Measurements from ENCODE around the gene IFNA14. TPM values are rescaled to one million over a fixed set of nuclear protein-coding genes. Genes with fewer than 3 reads are reported as not detected.

Gene IFNA14
- total RNA-seq, 1 experiment from 2014 or later, result not detected

- Mint-ChIP-seq H3K36me3 (ENCODE audit: insufficient read depth in 1 of 3, low read depth in 3 of 3) (no peaks in the 10 kb centered on the region), H3K4me3 (no peak overlapping the region), H3K27ac (no peak overlapping the region), H3K4me1 (no peaks in the 10 kb centered on the region), H3K27me3 (ENCODE audit: low read depth) (peaks cover 36% of the 10 kb centered on the region), H3K9me3 (peaks cover 0 to 1% of the 10 kb centered on the region in 2 experiments; a peak in 3 of 5 replicates)
- Histone ChIP-seq H3K9me3 (ENCODE audit: control insufficient read depth, low read depth, low read length) (no peaks in the 10 kb centered on the region), H2AK5ac (ENCODE audit: insufficient read length, low read length) (no peak overlapping the region), H4K91ac (ENCODE audit: insufficient read length, low read depth, low read length) (no peak overlapping the region), H3K23me2 (ENCODE audit: insufficient read length, low read depth, low read length, poor library complexity, severe bottlenecking) (no peaks in the 10 kb centered on the region), H3K56ac (ENCODE audit: insufficient read length, low read depth, low read length) (no peak overlapping the region), H2BK5ac (ENCODE audit: insufficient read length, low read length) (no peak overlapping the region), H4K20me1 (ENCODE audit: control insufficient read depth, insufficient read depth, insufficient read length) (no peaks in the 10 kb centered on the region), H3K4me1 (ENCODE audit: insufficient read depth, low read length) (no peaks in the 10 kb centered on the region), H3K4me2 (ENCODE audit: insufficient read depth, insufficient read length, low read length) (no peak overlapping the region), H2BK15ac (ENCODE audit: low read depth, low read length) (no peak overlapping the region), H3K27me3 (ENCODE audit: insufficient read depth, low read length) (no peaks in the 10 kb centered on the region), H3K27ac (ENCODE audit: insufficient read length, low read depth, low read length) (no peak overlapping the region), H3K79me2 (ENCODE audit: insufficient read depth, low read length) (no peaks in the 10 kb centered on the region), H2BK120ac (ENCODE audit: low read depth, low read length, poor library complexity, severe bottlenecking) (no peak overlapping the region), H2BK20ac (ENCODE audit: low read depth, low read length, poor library complexity, severe bottlenecking) (no peak overlapping the region), H3K18ac (ENCODE audit: insufficient read length, low read depth, low read length) (no peak overlapping the region), H4K8ac (replicated peaks; ENCODE audit: insufficient read length, low read depth, low read length) (no peak overlapping the region), H3K9ac (ENCODE audit: extremely low read depth, insufficient read length, low read length) (no peak overlapping the region), H3K14ac (ENCODE audit: insufficient read depth, low read length) (no peak overlapping the region), H3K23ac (ENCODE audit: insufficient read length, low read depth, low read length) (no peak overlapping the region), H3T11ph (ENCODE audit: low read length) (no peak overlapping the region), H4K5ac (ENCODE audit: insufficient read length, low read depth, low read length) (no peak overlapping the region), H2BK12ac (ENCODE audit: insufficient read length, low read depth, low read length) (no peak overlapping the region), H2AFZ (ENCODE audit: low read length) (no peak overlapping the region), H3K79me1 (ENCODE audit: insufficient read depth, low read depth, low read length, poor library complexity, severe bottlenecking) (no peaks in the 10 kb centered on the region), H3K4ac (ENCODE audit: low read depth, low read length) (no peak overlapping the region)
- WGBS (ENCODE audit: extremely low coverage, insufficient read length, low lambda C conversion rate), result no CpG with 5 or more reads among the region's 2 CpGs
- no peak for DNase-seq
- no peak for TF ChIP-seq CTCF (conservative IDR thresholded peaks at IDR 0.05)
These were observed 41.5 kb upstream of the IFNA14 start for GRCh38 chr9:21281275-21281674.
